NCI-H187 (cell line): ENCODE data around the gene ABR.
"Not testable (repeated sequence)": the region's sequence is repeated elsewhere in the genome, so short reads cannot be mapped to it uniquely, and the experiment has no call there.

Source experiments
- DNase-seq, 2 experiments: peaks; one replicate each; lab custom pipeline; 2025; lab: John Stamatoyannopoulos, UW

ABR gene

DNA sequence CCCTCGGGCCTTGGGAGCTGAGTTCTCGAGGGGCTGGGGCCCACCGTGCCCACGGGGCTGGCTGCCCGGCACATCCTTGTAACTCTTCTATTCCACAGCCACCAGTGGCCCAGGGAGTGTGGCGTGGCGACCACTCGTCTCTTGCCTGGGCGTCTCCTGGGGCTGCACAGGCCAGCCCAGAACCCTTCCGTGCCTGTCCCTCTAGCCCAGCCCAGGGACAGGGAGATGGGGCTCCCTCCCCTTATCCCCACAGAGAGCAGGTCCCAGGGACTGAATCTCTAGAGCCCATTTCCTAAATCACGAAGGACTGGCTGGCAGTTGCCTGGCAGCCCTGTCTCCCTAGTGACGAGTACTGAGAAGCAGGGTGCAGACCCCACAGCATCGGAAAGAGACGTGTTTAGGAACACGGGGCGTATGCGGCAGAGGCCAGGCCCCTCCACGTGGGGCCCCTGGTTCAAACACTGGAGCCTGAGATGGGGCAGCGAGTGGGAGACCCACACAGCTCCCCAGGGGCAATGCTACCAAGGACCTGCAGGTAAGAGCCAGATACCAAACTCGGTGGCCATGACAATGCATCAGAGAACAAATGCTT, 131.8 kb downstream of the ABR start:
- no peak for DNase-seq

- no peak for DNase-seq
These were observed 132.5 kb downstream of the ABR start for GRCh38 chr17:1047177-1047878.

DNA sequence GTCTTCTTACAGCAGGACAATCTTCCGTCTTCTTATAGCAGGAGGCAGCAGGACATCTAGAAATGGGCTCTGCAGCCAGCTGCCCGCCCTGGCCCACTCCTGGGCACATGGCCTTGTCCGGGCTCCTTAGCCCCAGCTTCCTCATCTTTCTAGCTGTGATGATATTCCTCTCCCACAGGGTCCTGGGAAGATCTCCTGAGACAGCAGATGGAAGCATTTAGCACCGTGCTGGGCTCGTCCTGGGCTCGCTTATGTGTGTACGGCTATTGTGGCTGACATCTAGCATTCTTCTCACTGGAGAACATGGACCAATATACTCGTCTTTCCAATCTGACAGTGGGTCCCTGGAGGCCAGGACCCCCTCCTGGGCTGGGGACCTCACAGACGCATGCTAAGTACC, 134.3 kb downstream of the ABR start:
- DNase-seq, result no peak

- DNase-seq, result not testable (repeated sequence)
These were observed 135.3 kb downstream of the ABR start for GRCh38 chr17:1044387-1045009.

GRCh38 chr17:1043601-1044251, 136.1 kb downstream of the ABR start:
- DNase-seq, result peak in 1 of 2 experiments; percentile 42

DNA sequence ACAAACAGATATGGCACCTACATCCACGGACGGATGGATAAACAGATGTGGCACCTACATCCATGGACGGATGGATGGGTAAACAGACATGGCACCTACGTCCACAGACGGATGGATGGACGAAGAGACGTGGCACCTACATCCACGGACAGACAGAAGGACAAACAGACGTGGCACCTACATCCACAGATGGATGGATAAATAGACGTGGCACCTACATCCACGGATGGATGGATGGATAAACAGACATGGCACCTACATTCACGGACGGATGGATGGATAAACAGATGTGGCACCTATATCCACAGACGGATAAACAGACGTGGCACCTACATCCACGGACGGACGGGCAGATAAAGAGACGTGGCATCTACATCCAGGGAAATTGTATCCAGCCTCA, 137.3 kb downstream of the ABR start:
- DNase-seq, result no peak

GRCh38 chr17:1041746-1042145, 138.0 kb downstream of the ABR start:
- no peak for DNase-seq

GRCh38 chr17:1040216-1040600, 139.6 kb downstream of the ABR start:
- DNase-seq, result no peak

GRCh38 chr17:1039511-1040215, 140.1 kb downstream of the ABR start:
- no peak for DNase-seq

DNA sequence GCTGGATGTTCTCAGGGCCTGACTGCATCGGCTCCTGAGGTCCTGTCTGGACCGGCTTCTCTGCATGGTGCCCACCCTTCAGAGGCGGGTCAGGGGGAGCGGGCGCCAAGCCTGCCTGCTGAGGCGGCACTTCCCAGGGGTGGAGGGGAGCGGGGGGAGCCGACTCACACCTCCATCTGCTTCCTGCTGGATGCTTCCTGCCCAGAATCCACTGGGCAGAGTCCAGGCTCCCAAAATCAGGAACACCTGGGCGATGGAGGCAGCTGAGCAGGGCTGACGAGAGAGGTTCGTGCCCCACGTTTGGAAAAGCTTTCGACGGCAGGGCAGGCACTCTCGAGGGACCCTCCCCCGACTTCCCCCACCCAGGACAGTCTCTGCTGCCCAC, 140.7 kb downstream of the ABR start:
- no peak for DNase-seq

DNA sequence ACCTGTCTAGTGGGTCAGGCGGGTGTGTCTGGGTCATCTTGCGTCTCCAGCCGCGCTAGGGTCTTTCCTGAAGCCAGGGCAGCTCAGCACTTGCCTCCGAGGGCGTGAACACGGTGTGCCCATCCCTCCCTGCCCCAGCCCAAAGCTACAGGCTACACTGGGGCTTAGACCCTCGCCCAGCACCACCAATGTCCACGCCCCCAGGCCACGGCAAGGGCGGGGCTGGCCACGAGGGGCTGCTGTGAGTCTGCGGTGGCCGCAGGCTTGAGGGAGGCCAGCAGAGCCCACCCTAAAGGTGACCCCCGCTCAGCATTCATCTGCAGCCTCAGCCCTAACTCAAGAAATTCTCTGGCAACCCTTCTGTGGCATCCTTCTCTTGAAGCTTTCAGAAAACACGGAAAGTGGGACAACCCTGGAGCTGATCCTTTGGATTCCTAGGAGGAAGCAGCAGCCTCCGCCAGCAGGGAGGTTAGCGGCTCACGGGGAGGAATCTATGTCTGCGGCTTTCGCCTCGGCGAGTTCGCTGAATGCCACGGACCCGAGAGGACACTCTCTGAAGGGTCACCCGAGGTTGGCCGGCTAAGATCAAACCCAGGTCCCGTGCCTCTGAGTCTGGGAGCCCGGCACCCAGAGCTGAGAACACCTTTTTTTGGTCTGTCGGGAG, 141.2 kb downstream of the ABR start:
- DNase-seq, result no peak

DNA sequence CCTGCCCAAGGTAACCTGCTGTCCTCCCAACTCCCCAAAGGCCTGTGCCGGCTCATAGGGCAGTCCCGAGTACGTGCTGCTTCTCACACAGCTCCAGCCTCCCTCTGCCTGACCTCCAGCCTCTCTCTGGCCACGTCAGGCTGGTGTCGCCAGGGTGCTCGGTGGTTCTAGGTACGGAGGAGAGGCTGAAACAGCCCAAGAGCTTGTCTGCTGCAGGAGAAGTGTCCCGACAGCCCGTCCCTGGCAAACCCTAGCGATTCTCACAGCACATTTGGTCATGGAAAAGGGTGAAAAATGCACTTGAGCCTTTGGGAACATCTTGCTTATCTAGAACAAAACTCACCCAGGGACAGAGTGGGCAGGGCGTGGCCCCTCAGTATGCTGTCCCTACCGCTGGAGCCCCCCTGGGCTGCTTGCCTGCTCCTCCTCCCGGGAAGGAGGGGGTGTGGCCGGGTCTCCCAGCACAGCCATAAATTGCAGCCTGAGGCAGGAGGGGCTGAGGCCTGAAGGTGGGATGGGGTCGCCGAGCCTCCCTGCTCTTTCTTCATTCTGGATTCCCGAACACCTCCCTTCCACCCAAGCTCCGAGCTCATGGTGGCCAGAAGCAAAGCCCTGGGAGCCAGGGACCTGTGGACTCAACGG, 142.4 kb downstream of the ABR start:
- DNase-seq, result no peak

GRCh38 chr17:1036845-1037237, 142.9 kb downstream of the ABR start:
- DNase-seq, result no peak

DNA sequence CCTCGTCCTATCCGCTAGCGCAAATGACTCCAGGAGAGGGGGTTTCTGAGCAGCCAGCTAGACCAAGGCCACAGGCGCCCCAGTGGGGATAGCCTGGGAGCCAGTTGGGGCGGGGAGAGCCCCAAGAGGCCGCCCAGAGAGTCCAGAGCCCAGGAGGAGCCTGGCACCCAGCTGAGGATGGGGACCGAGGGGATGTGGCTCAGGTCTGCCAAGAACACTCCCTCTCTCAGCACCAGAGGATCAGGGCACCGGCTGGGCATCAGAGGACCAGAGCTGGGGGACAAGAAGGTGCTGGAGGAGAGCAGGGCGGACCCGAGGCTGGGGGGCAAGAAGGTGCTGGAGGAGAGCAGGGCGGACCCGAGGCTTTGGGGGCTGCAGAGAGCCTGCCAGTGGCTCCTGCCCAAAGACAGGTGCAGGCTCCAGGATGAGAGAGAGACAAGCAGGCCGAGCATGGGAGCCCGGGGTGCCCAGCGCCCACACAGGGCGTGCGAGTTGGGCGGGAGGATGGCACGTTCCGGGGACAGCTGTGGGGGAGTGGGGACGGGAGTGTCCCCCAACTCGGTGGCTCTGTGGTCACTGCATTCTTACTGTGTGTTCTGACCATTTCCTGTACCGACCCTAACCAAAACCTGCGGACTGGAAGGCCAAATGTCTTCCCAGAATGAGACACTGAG, 143.5 kb downstream of the ABR start:
- DNase-seq, result no peak

GRCh38 chr17:1035546-1036170, 144.1 kb downstream of the ABR start:
- DNase-seq, result no peak

DNA sequence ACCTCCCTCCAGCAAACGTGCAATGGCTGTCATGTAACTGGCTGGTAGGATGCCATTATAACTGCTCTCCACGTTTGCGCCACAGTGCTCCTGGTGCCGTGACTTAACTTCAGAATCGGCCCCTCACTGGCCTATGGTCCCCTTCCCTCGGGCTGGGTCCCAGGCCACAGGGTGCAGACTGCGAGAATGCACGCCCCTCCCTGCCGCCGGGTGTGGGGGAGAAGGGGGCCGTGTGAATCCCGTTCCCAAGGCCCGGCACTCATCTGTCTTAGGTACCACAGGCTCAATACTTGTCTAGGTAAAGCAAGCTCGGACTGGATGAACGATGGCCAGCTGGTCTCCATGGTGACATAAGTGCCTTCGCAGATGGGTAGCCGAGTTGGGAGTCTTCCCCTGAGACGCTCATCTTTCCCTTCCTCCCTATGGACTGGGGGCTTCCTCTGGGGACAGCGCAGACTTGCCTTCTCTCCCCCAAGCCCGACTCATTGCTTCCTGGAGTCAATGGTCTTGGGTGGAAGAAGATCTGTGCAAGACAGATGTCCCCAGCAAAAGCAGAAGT, 145.1 kb downstream of the ABR start:
- no peak for DNase-seq

GRCh38 chr17:1033503-1033902, 146.3 kb downstream of the ABR start:
- DNase-seq, result no peak

DNA sequence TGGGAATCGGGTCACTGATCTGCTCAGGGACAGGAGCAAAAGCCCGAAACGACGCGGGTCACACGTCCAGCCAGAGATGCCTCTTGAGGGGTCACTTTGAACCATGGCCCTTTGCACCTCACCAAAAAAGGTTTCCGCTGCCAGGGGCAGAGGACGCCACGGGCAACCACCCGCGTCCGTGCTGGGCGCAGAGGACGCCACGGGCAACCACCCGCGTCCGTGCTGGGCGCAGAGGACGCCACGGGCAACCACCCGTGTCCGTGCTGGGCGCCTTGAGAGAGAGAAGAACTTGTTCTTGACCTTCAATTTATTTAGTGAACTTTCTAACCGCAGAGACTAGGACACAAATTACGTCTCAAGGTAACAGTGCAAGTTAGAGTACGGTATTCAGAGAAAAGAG, 147.4 kb downstream of the ABR start:
- no peak for DNase-seq

- no peak for DNase-seq
These were observed 148.1 kb downstream of the ABR start for GRCh38 chr17:1031711-1032110.
